HG03060 (cell line): ENCODE results near the gene FBXO24.

Experiments
- ATAC-seq: cut with Tn5 transposase; IDR thresholded peaks from one replicate; pipeline ENCODE4 v1.9.1; 2021; ENCODE audit warnings: low read depth, moderate number of reproducible peaks; ENCODE audit not compliant: unreplicated experiment

FBXO24 gene

GRCh38 chr7:100614308-100614861 lies 28.3 kb downstream of the FBXO24 start:
- ATAC-seq, result no peak

- no peak for ATAC-seq
Measured at GRCh38 chr7:100620239-100620638, 34.1 kb downstream of the FBXO24 start.

GRCh38 chr7:100620804-100621203 lies 34.7 kb downstream of the FBXO24 start:
- no peak for ATAC-seq

GRCh38 chr7:100621554-100621953 lies 35.4 kb downstream of the FBXO24 start:
- no peak for ATAC-seq

GRCh38 chr7:100623951-100624824 lies 38.1 kb downstream of the FBXO24 start:
- no peak for ATAC-seq

GRCh38 chr7:100626055-100626454 lies 39.9 kb downstream of the FBXO24 start:
- ATAC-seq, result no peak

- ATAC-seq, result no peak
Measured at GRCh38 chr7:100626530-100627237, 40.6 kb downstream of the FBXO24 start.

GRCh38 chr7:100627238-100627549 lies 41.1 kb downstream of the FBXO24 start:
- no peak for ATAC-seq

- ATAC-seq, result no peak
Measured at GRCh38 chr7:100629117-100629716, 43.1 kb downstream of the FBXO24 start.

GRCh38 chr7:100630066-100630465 lies 43.9 kb downstream of the FBXO24 start:
- ATAC-seq, result no peak

GRCh38 chr7:100632951-100633717 lies 47.0 kb downstream of the FBXO24 start:
- no peak for ATAC-seq

- ATAC-seq, result no peak
Measured at GRCh38 chr7:100639995-100640516, 53.9 kb downstream of the FBXO24 start.

GRCh38 chr7:100640517-100641440 lies 54.7 kb downstream of the FBXO24 start:
- ATAC-seq, result no peak

- no peak for ATAC-seq
Measured at GRCh38 chr7:100641463-100641859, 55.3 kb downstream of the FBXO24 start, which contains the start of gene TFR2. Gene TFR2, minus strand, starts transcription at chr7:100641552. Its CDS starts 43 bp downstream, at chr7:100641509.

GRCh38 chr7:100641860-100642533 lies 55.9 kb downstream of the FBXO24 start:
- no peak for ATAC-seq

- no peak for ATAC-seq
Measured at GRCh38 chr7:100642534-100642907, 56.4 kb downstream of the FBXO24 start.

GRCh38 chr7:100649826-100650565 lies 63.9 kb downstream of the FBXO24 start:
- no peak for ATAC-seq
